ENCODE data around the gene XPR1. TPM values are rescaled to one million over a fixed set of nuclear protein-coding genes. Genes with fewer than 3 reads are reported as not detected.

XPR1 gene
- total and polyA plus RNA-seq, 2 donors (not counting 3 experiments of a cell fraction or from before 2014, with no cell fraction given): 23.9 to 26.7 TPM

GRCh38 chr1:180722586-180722985 is 90.8 kb downstream of the XPR1 start:
- H3K9me3 ChIP-seq (replicated peaks; ENCODE audit: control insufficient read depth, insufficient read depth, low read length): no peaks in the 10 kb centered on the region
- no peaks in the 10 kb centered on the region for H3K4me1 ChIP-seq (ENCODE audit: control insufficient read depth, extremely low read depth, insufficient read depth, low read length)
- no peaks in the 10 kb centered on the region for H3K79me2 ChIP-seq (ENCODE audit: control insufficient read depth, insufficient read depth, low read length)
- H3K4me2 ChIP-seq (ENCODE audit: insufficient read depth, low read length): no peak overlapping the region
- H3K36me3 ChIP-seq (ENCODE audit: control insufficient read depth in 2 of 2, extremely low read depth in 1 of 2, insufficient read depth in 2 of 2, low read length in 2 of 2): no peaks in the 10 kb centered on the region
- H3K9me1 ChIP-seq (replicated peaks; ENCODE audit: control insufficient read depth, extremely low read depth, insufficient read depth, low read length): no peaks in the 10 kb centered on the region
- H3K27ac ChIP-seq (ENCODE audit: insufficient read depth, low read depth, low read length): no peak overlapping the region
- TF ChIP-seq, protein P1, sequence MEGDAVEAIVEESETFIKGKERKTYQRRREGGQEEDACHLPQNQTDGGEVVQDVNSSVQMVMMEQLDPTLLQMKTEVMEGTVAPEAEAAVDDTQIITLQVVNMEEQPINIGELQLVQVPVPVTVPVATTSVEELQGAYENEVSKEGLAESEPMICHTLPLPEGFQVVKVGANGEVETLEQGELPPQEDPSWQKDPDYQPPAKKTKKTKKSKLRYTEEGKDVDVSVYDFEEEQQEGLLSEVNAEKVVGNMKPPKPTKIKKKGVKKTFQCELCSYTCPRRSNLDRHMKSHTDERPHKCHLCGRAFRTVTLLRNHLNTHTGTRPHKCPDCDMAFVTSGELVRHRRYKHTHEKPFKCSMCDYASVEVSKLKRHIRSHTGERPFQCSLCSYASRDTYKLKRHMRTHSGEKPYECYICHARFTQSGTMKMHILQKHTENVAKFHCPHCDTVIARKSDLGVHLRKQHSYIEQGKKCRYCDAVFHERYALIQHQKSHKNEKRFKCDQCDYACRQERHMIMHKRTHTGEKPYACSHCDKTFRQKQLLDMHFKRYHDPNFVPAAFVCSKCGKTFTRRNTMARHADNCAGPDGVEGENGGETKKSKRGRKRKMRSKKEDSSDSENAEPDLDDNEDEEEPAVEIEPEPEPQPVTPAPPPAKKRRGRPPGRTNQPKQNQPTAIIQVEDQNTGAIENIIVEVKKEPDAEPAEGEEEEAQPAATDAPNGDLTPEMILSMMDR (IDR thresholded peaks at IDR 0.05; ENCODE audit: extremely low read depth in 1 of 2, insufficient read depth in 1 of 2, low read depth in 1 of 2, low read length in 2 of 2): no peak
- TF ChIP-seq FOS (IDR thresholded peaks at IDR 0.05; ENCODE audit: borderline replicate concordance, insufficient read depth, low read length) (no peak), JUN (IDR thresholded peaks at IDR 0.05; ENCODE audit: borderline replicate concordance, insufficient read depth, insufficient read length, low read depth) (no peak), EZH2 (IDR thresholded peaks at IDR 0.05; ENCODE audit: borderline replicate concordance, low read depth, low read length, severe bottlenecking) (no peak), GATA2 (IDR thresholded peaks at IDR 0.05; ENCODE audit: insufficient read depth, insufficient read length, low read depth, low read length) (no peak), POLR2A (IDR thresholded peaks at IDR 0.05; ENCODE audit: low read depth, low read length) (no peak), MYC (IDR thresholded peaks at IDR 0.05; ENCODE audit: low read depth, low read length) (no peak), POLR2AphosphoS5 (IDR thresholded peaks at IDR 0.05; ENCODE audit: insufficient read depth, low read depth, low read length) (no peak), MAX (IDR thresholded peaks at IDR 0.05; ENCODE audit: insufficient read depth, insufficient read length) (no peak)
- DNase-seq (ENCODE audit: low read depth, low spot score) (no peak), FAIRE-seq (peak; percentile 8)
- no peak overlapping the region for H2AFZ ChIP-seq (ENCODE audit: low read depth, low read length)
- no TSS peak for BruUV-seq (replicated peaks)
- CTCF ChIA-PET: no interaction called here
- dilution Hi-C loops (cut with MboI; ENCODE audit: extremely low pct_ligation_motif_present, low sequenced_read_pairs) (no loop called here), intact Hi-C loops (cut with micrococcal nuclease) (no loop called here)
- H3K4me3 ChIP-seq (replicated peaks in 1 of 3; ENCODE audit: insufficient read depth in 1 of 3, low read depth in 1 of 3, low read length in 3 of 3): no peak overlapping the region
- H4K20me1 ChIP-seq (replicated peaks; ENCODE audit: control insufficient read depth, extremely low read depth, insufficient read depth, low read length): no peaks in the 10 kb centered on the region
- POLR2A ChIA-PET: no interaction called here
- no peak overlapping the region for H3K9ac ChIP-seq (replicated peaks; ENCODE audit: extremely low read depth, insufficient read depth, low read length)
- no peaks in the 10 kb centered on the region for H3K27me3 ChIP-seq (ENCODE audit: control insufficient read depth in 2 of 2, insufficient read depth in 2 of 2, low read length in 2 of 2)

Data from endothelial cell of umbilical vein (primary cell).